ENCODE data around the gene FOXP4.

GRCh38 chr6:41504466-41505121 is 41.6 kb upstream of the FOXP4 start:
- TF ChIP-seq CTCF (IDR thresholded peaks at IDR 0.05), result no peak
- TF ChIP-seq POLR2A (IDR thresholded peaks at IDR 0.05), result no peak

Measured in body of pancreas (tissue), 4 donors.